Stimulated activated CD4-positive, alpha-beta T cell treated with anti-CD3 and anti-CD28 coated beads, Interleukin-15, amount 100 ng/mL, for 48 hours (primary cell): Measurements from ENCODE around the gene OR5B17.
"Not testable (repeated sequence)": the region's sequence is repeated elsewhere in the genome, so short reads cannot be mapped to it uniquely, and the experiment has no call there.

ENCODE experiments used
- DNase-seq, 2 donors: peaks; one replicate each; pipeline ENCODE4 v3.0.0-alpha.2; 2020; ENCODE audit warnings: low read depth in 2 of 2

Gene OR5B17

DNA sequence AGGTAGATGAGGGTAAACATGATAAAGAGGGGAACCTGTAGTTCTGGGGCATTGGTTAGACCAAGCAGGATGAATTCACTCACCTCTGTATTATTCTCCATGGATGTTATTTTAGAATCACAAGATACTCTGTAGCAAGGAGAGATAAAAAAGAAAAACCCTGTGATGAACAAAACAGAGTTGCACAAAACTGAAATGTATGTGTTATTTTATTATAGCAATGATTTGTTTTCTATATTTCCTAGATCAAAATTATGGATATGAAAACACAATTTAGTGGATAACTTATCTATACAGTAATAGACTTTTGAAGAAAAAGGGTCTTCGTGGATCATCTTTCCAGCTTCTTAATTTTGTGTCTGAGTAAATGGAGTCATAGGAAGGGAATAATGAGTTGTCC, at the start of gene OR5B17:
OR5B17 (minus strand) TSS at position 101 of the 400 bp plus-strand sequence; CDS start at position 101, 0 bp downstream.
- no peak for DNase-seq

GRCh38 chr11:58406774-58407173, 47.9 kb upstream of the OR5B17 start, which contains the start of gene OR5B3:
Gene OR5B3, minus strand, starts transcription at chr11:58406874. Its CDS starts 3,465 bp downstream, at chr11:58403409.
- no peak for DNase-seq

GRCh38 chr11:58399622-58400021, 40.8 kb upstream of the OR5B17 start:
- not testable (repeated sequence) for DNase-seq

DNA sequence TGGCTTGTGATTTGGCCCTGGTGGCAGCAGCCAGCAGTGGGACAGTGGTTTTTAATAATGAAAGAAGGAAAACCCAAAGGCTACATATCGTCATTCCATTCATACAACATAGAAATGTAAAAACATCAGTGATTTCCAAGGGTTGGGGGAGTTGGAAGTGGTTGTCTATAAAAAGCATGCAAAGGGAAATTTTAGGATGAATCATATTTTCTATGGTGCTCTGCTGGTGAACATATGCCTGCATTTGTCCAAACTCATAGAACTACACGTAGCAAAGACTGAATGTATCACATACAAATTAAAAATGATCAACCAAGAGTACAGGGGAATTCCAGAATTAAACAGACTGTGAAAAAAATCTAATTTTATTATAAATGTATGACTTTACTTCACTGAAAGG, 36.7 kb upstream of the OR5B17 start:
- no peak for DNase-seq

GRCh38 chr11:58394195-58394594, 35.3 kb upstream of the OR5B17 start:
- DNase-seq = no peak

- DNase-seq = no peak
Observed at GRCh38 chr11:58392746-58393145, 33.9 kb upstream of the OR5B17 start.

- DNase-seq = no peak
Observed at GRCh38 chr11:58391879-58392278, 33.0 kb upstream of the OR5B17 start.

- DNase-seq = no peak
Observed at GRCh38 chr11:58390551-58391063, 31.7 kb upstream of the OR5B17 start.

GRCh38 chr11:58354727-58355126, 4.1 kb downstream of the OR5B17 start:
- no peak for DNase-seq

GRCh38 chr11:58345204-58345603, 13.7 kb downstream of the OR5B17 start:
- DNase-seq = no peak

DNA sequence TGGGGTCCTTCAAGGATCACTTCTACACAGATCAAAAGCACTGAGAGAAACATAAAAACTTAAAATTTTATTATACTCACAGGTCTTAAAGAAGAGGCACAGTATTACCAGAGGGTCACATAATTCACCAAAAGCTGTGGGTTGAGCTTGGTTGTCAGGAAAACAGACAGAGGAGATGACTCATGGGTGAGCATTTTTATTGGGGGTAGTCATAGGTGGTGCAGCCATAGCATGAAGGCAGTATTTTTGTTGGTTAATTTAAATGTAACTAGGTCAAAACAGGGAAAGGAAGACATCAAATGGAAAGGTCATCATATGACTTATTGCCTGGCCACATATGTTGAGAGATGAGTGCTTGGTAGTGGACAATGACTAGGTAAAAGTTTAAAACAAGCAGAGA, 24.2 kb downstream of the OR5B17 start:
- DNase-seq = no peak

DNA sequence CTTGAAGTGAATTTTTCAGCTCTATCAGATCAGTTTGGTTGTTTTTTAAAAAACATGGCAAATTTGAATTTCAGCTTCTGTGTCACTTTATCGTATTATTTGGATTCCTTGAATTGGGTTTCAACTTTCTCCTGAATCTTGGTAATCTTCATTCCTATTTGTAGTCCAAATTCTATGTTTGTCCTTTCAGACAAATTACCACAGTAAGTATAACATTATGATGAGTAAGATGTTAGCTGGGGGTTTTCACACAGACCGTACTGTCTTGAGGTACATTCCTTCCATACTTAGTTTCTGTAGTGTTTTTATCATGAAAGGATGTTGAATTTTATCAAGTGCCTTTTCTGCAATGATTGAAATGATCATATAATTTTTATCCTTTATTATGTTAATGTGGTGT, 28.0 kb downstream of the OR5B17 start:
- DNase-seq = no peak

DNA sequence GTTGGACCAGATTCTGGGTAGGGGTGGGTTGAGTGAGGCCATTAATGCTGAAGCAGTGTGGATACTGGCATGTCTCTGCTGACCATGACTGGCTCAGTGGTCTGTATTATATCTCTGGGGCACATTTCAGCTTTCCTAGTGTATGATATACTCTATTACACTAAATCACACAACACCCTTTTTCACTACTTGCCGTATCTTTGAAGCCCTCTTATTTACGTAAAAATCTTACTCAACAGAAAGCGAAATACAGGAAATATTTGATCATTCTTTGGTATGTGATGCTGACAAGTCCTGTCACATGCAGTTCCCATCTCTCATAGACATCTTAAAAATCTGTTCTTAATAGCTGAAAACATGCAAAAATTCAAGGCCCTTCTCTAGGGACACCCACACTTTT, 40.3 kb downstream of the OR5B17 start:
- DNase-seq = no peak

GRCh38 chr11:58316142-58316541, 42.7 kb downstream of the OR5B17 start:
- DNase-seq = no peak
